ENCODE data around the gene CD6. TPM values are rescaled to one million over a fixed set of nuclear protein-coding genes. Genes with fewer than 3 reads are reported as not detected.

The CD6 gene
- total RNA-seq, 1 donor from 2014 or later: not detected

GRCh38 chr11:61045271-61045670, 73.8 kb downstream of the CD6 start:
- no peaks in the 10 kb centered on the region for H3K36me3 ChIP-seq (ENCODE audit: control insufficient read depth, insufficient read depth, low read length)
- H3K27me3 ChIP-seq (ENCODE audit: control insufficient read depth, insufficient read depth, low read length): peaks cover 2% of the 10 kb centered on the region
- FAIRE-seq: no peak
- peak; percentile 73 for DNase-seq (ENCODE audit: low read depth)
- TF ChIP-seq CTCF (IDR thresholded peaks at IDR 0.05; ENCODE audit: insufficient read depth, low read length, severe bottlenecking): no peak
- no peak overlapping the region for H3K4me3 ChIP-seq (ENCODE audit: low read depth, low read length)

- H3K36me3 ChIP-seq (ENCODE audit: control insufficient read depth, insufficient read depth, low read length): no peaks in the 10 kb centered on the region
- H3K27me3 ChIP-seq (ENCODE audit: control insufficient read depth, insufficient read depth, low read length): peaks cover 2% of the 10 kb centered on the region
- TF ChIP-seq CTCF (IDR thresholded peaks at IDR 0.05; ENCODE audit: insufficient read depth, low read length, severe bottlenecking): no peak
- no peak overlapping the region for H3K4me3 ChIP-seq (ENCODE audit: low read depth, low read length)
- no peak for FAIRE-seq
- no peak for DNase-seq (ENCODE audit: low read depth)
These were observed 75.4 kb downstream of the CD6 start for GRCh38 chr11:61046833-61047232.

- FAIRE-seq (no peak), DNase-seq (ENCODE audit: low read depth) (no peak)
- TF ChIP-seq CTCF (IDR thresholded peaks at IDR 0.05; ENCODE audit: insufficient read depth, low read length, severe bottlenecking): no peak
- no peaks in the 10 kb centered on the region for H3K36me3 ChIP-seq (ENCODE audit: control insufficient read depth, insufficient read depth, low read length)
- H3K4me3 ChIP-seq (ENCODE audit: low read depth, low read length): no peak overlapping the region
- peaks cover 2% of the 10 kb centered on the region for H3K27me3 ChIP-seq (ENCODE audit: control insufficient read depth, insufficient read depth, low read length)
These were observed 77.0 kb downstream of the CD6 start for GRCh38 chr11:61048368-61049062.

- no peak for FAIRE-seq
- TF ChIP-seq CTCF (IDR thresholded peaks at IDR 0.05; ENCODE audit: insufficient read depth, low read length, severe bottlenecking): no peak
- Histone ChIP-seq H3K36me3 (ENCODE audit: control insufficient read depth, insufficient read depth, low read length) (no peaks in the 10 kb centered on the region), H3K4me3 (ENCODE audit: low read depth, low read length) (no peak overlapping the region), H3K27me3 (ENCODE audit: control insufficient read depth, insufficient read depth, low read length) (peaks cover 2% of the 10 kb centered on the region)
- no peak for DNase-seq (ENCODE audit: low read depth)
These were observed 77.5 kb downstream of the CD6 start for GRCh38 chr11:61049063-61049377.

- no peak for TF ChIP-seq CTCF (IDR thresholded peaks at IDR 0.05; ENCODE audit: insufficient read depth, low read length, severe bottlenecking)
- DNase-seq (ENCODE audit: low read depth): no peak
- Histone ChIP-seq H3K27me3 (ENCODE audit: control insufficient read depth, insufficient read depth, low read length) (peaks cover 2% of the 10 kb centered on the region), H3K36me3 (ENCODE audit: control insufficient read depth, insufficient read depth, low read length) (no peaks in the 10 kb centered on the region), H3K4me3 (ENCODE audit: low read depth, low read length) (no peak overlapping the region)
- FAIRE-seq: no peak
These were observed 78.4 kb downstream of the CD6 start for GRCh38 chr11:61049859-61050258.
